ENCODE measurements around the gene SHBG. TPM values are rescaled to one million over a fixed set of nuclear protein-coding genes. Genes with fewer than 3 reads are reported as not detected.

SHBG gene
- total RNA-seq, 1 experiment from 2014 or later = 1.2 TPM

DNA sequence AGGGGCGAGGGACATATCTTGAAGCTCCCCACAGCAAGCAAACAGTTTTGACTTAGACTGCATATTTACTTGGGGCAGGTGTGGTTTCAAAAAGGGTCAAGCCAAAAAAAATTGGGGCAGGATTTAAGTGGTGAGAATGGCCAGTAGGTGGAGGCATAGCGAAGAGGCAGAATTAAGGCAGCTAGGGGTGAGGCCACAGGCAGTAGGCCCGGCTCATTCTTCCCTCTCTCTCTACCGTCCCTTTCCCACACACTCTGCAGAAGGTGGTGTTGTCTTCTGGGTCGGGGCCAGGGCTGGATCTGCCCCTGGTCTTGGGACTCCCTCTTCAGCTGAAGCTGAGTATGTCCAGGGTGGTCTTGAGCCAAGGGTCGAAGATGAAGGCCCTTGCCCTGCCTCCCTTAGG, 2.6 kb downstream of the SHBG start:
- Histone ChIP-seq H3K4me3 (ENCODE audit: low read depth, low read length) (no peak overlapping the region), H3K36me3 (ENCODE audit: control insufficient read depth, insufficient read depth, low read length) (no peaks in the 10 kb centered on the region), H3K27me3 (replicated peaks; ENCODE audit: control insufficient read depth, insufficient read depth, low read length) (no peaks in the 10 kb centered on the region), H3K9me3 (no peaks in the 10 kb centered on the region), H3K4me1 (peaks cover 3% of the 10 kb centered on the region; the same call in 1 of the 2 replicates)
- Mint-ChIP-seq H3K4me3 (ENCODE audit: unreplicated experiment) (no peak overlapping the region), H3K36me3 (ENCODE audit: insufficient read depth, unreplicated experiment) (no peaks in the 10 kb centered on the region), H3K27ac (ENCODE audit: unreplicated experiment) (no peak overlapping the region), H3K9me3 (ENCODE audit: unreplicated experiment) (no peaks in the 10 kb centered on the region), H3K27me3 (ENCODE audit: insufficient read depth, unreplicated experiment) (no peaks in the 10 kb centered on the region), H3K4me1 (ENCODE audit: low read depth, unreplicated experiment) (no peaks in the 10 kb centered on the region)
- BruUV-seq (replicated peaks) = no TSS peak
- CTCF ChIA-PET = interaction anchor here (0.6 to 1.5 kb wide), 6 partner anchors 13 to 56 kb away, joined by 3 to 9 read pairs (median 4); partner anchors contain the start of genes ATP1B2, FXR2, TP53 and WRAP53
- peak in 1 of 2 experiments; percentile 36 for DNase-seq
- intact Hi-C loops (cut with micrococcal nuclease; ENCODE audit: unreplicated experiment) = no loop called here
- POLR2A ChIA-PET = no interaction called here
- TF ChIP-seq, protein P1, sequence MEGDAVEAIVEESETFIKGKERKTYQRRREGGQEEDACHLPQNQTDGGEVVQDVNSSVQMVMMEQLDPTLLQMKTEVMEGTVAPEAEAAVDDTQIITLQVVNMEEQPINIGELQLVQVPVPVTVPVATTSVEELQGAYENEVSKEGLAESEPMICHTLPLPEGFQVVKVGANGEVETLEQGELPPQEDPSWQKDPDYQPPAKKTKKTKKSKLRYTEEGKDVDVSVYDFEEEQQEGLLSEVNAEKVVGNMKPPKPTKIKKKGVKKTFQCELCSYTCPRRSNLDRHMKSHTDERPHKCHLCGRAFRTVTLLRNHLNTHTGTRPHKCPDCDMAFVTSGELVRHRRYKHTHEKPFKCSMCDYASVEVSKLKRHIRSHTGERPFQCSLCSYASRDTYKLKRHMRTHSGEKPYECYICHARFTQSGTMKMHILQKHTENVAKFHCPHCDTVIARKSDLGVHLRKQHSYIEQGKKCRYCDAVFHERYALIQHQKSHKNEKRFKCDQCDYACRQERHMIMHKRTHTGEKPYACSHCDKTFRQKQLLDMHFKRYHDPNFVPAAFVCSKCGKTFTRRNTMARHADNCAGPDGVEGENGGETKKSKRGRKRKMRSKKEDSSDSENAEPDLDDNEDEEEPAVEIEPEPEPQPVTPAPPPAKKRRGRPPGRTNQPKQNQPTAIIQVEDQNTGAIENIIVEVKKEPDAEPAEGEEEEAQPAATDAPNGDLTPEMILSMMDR (IDR thresholded peaks at IDR 0.05; ENCODE audit: insufficient read depth in 1 of 2, low read depth in 1 of 2, low read length in 1 of 2, severe bottlenecking in 1 of 2, unreplicated experiment in 1 of 2) = peak; percentile 9 to 36

DNA sequence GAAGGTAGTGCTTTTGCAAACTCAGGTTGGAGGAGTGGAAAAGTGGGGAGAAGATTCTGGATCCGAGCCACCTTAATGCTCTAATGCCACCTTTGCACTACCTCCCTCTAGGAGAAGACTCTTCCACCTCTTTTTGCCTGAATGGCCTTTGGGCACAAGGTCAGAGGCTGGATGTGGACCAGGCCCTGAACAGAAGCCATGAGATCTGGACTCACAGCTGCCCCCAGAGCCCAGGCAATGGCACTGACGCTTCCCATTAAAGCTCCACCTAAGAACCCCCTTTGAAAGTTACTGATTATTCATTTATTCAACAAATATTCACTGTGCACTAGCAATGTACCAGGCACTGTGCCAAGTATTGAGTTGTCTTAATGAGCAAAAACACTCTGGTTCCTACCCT, 3.2 kb downstream of the SHBG start:
- ChIA-PET CTCF (interaction anchor here (0.6 to 1.5 kb wide), 5 partner anchors 14 to 55 kb away, joined by 3 to 9 read pairs (median 5); partner anchors contain the start of genes ATP1B2, FXR2, TP53 and WRAP53), POLR2A (no interaction called here)
- no peak overlapping the region for H3K27ac Mint-ChIP-seq (ENCODE audit: unreplicated experiment)
- no peaks in the 10 kb centered on the region for H3K9me3 Mint-ChIP-seq (ENCODE audit: unreplicated experiment)
- no peaks in the 10 kb centered on the region for H3K27me3 ChIP-seq (replicated peaks; ENCODE audit: control insufficient read depth, insufficient read depth, low read length)
- no peak for DNase-seq
- no peaks in the 10 kb centered on the region for H3K36me3 ChIP-seq (ENCODE audit: control insufficient read depth, insufficient read depth, low read length)
- intact Hi-C loops (cut with micrococcal nuclease; ENCODE audit: unreplicated experiment) = no loop called here
- no peak overlapping the region for H3K4me3 ChIP-seq (ENCODE audit: low read depth, low read length)
- no TSS peak for BruUV-seq (replicated peaks)
- no peaks in the 10 kb centered on the region for H3K9me3 ChIP-seq
- no peak overlapping the region for H3K4me3 Mint-ChIP-seq (ENCODE audit: unreplicated experiment)
- H3K4me1 Mint-ChIP-seq (ENCODE audit: low read depth, unreplicated experiment) = no peaks in the 10 kb centered on the region
- no peaks in the 10 kb centered on the region for H3K27me3 Mint-ChIP-seq (ENCODE audit: insufficient read depth, unreplicated experiment)
- H3K4me1 ChIP-seq = peaks cover 3% of the 10 kb centered on the region; the same call in 1 of the 2 replicates
- H3K36me3 Mint-ChIP-seq (ENCODE audit: insufficient read depth, unreplicated experiment) = no peaks in the 10 kb centered on the region
- TF ChIP-seq, protein P1 (IDR thresholded peaks at IDR 0.05; ENCODE audit: insufficient read depth in 1 of 2, low read depth in 1 of 2, low read length in 1 of 2, severe bottlenecking in 1 of 2, unreplicated experiment in 1 of 2) = no peak

DNA sequence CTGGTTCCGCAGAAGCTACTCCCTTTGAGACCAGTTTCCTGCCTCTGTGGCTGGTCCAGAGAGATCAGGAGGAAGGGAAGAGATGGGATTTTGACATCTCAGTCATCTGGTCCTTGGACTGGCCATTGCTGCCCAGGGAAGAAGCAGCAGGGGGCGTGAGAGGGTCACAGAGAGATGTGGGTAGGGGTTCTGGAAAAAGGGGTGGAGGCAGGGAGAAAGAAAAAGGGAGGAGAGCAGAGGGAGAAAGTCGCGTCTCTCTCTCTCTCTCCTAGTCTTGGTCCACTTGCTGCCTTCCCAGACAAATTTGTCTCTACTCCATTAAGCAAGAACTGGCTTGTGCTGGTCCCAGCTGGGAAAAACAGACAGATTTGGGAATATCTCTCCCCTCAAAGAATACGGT, 4.4 kb downstream of the SHBG start:
- no peaks in the 10 kb centered on the region for H3K4me1 Mint-ChIP-seq (ENCODE audit: low read depth, unreplicated experiment)
- no peak overlapping the region for H3K4me3 Mint-ChIP-seq (ENCODE audit: unreplicated experiment)
- H3K27ac Mint-ChIP-seq (ENCODE audit: unreplicated experiment) = no peak overlapping the region
- H3K9me3 Mint-ChIP-seq (ENCODE audit: unreplicated experiment) = no peaks in the 10 kb centered on the region
- no peaks in the 10 kb centered on the region for H3K36me3 ChIP-seq (ENCODE audit: control insufficient read depth, insufficient read depth, low read length)
- no peaks in the 10 kb centered on the region for H3K27me3 ChIP-seq (replicated peaks; ENCODE audit: control insufficient read depth, insufficient read depth, low read length)
- CTCF ChIA-PET = interaction anchor here (0.5 kb wide), 1 partner anchor 28 kb away, joined by 3 read pairs; no protein-coding TSS in a partner anchor
- intact Hi-C loops (cut with micrococcal nuclease; ENCODE audit: unreplicated experiment) = loop anchor here (1.0 kb wide), 1 partner anchor 54 kb away; the partner anchor contains the start of gene WRAP53
- H3K27me3 Mint-ChIP-seq (ENCODE audit: insufficient read depth, unreplicated experiment) = no peaks in the 10 kb centered on the region
- BruUV-seq (replicated peaks) = no TSS peak
- no peaks in the 10 kb centered on the region for H3K36me3 Mint-ChIP-seq (ENCODE audit: insufficient read depth, unreplicated experiment)
- peaks cover 3% of the 10 kb centered on the region; the same call in 1 of the 2 replicates for H3K4me1 ChIP-seq
- no peak overlapping the region for H3K4me3 ChIP-seq (ENCODE audit: low read depth, low read length)
- H3K9me3 ChIP-seq = no peaks in the 10 kb centered on the region
- peak; percentile 64 to 68 for DNase-seq
- TF ChIP-seq, protein P1 (IDR thresholded peaks at IDR 0.05; ENCODE audit: insufficient read depth in 1 of 2, low read depth in 1 of 2, low read length in 1 of 2, severe bottlenecking in 1 of 2, unreplicated experiment in 1 of 2) = peak; percentile 27 to 55
- POLR2A ChIA-PET = interaction anchor here (0.6 to 0.7 kb wide), 2 partner anchors 16 to 53 kb away, joined by 4 to 8 read pairs; partner anchors contain the start of gene TP53

Measured in Caco-2 (cell line).